Endothelial cell (in vitro differentiated cells): ENCODE data around the gene DDX41. TPM values are rescaled to one million over a fixed set of nuclear protein-coding genes. Genes with fewer than 3 reads are reported as not detected.

Experiments
- DNase-seq: peaks from one replicate; pipeline ENCODE4 v3.0.0; 2021; ENCODE audit warnings: low spot score
- H3K27ac Mint-ChIP-seq: one replicate; pipeline ENCODE4 v1.8.0; 2021; ENCODE audit warnings: mixed read lengths, inconsistent platforms; ENCODE audit not compliant: unreplicated experiment
- H3K27me3 Mint-ChIP-seq: one replicate; pipeline ENCODE4 v1.8.0; 2021; ENCODE audit warnings: mild to moderate bottlenecking, moderate library complexity, mixed read lengths, inconsistent platforms; ENCODE audit not compliant: unreplicated experiment
- H3K36me3 Mint-ChIP-seq: one replicate; pipeline ENCODE4 v1.8.0; 2021; ENCODE audit warnings: mild to moderate bottlenecking, low read depth, mixed read lengths, inconsistent platforms; ENCODE audit not compliant: unreplicated experiment
- H3K4me1 Mint-ChIP-seq: one replicate; pipeline ENCODE4 v1.8.0; 2021; ENCODE audit warnings: mild to moderate bottlenecking, mixed read lengths, inconsistent platforms; ENCODE audit not compliant: unreplicated experiment
- H3K4me3 Mint-ChIP-seq: one replicate; pipeline ENCODE4 v1.8.0; 2021; ENCODE audit warnings: mild to moderate bottlenecking, mixed read lengths, inconsistent platforms; ENCODE audit not compliant: unreplicated experiment
- H3K9me3 Mint-ChIP-seq: one replicate; pipeline ENCODE4 v1.8.0; 2021; ENCODE audit warnings: mixed read lengths, inconsistent platforms; ENCODE audit not compliant: unreplicated experiment
- CTCF ChIP-seq: fragments of 200-600 bp; sonication (generic); IDR thresholded peaks from one replicate; pipeline ENCODE4 v1.5.0; 2021; ENCODE audit warnings: antibody characterized with exemption; ENCODE audit not compliant: unreplicated experiment
- total RNA-seq: library from RNA; stranded (reverse); fragmentation: NEBNext Ultra II Directional; extraction: Animal tissue kit (Norgen Biotek cat#: 25700); gene quantifications from one replicate; pipeline ENCODE4 v1.2.1, GENCODE V29; 2021; ENCODE audit not compliant: unreplicated experiment

Gene DDX41
- total RNA-seq, 1 donor from 2014 or later: 125 TPM

GRCh38 chr5:177499842-177500241 lies 16.9 kb downstream of the DDX41 start:
- no peak for TF ChIP-seq CTCF
- H3K36me3 Mint-ChIP-seq: peaks cover 14% of the 10 kb centered on the region
- peak overlapping the region; percentile 27 for H3K4me3 Mint-ChIP-seq
- peaks cover 29% of the 10 kb centered on the region for H3K4me1 Mint-ChIP-seq
- no peaks in the 10 kb centered on the region for H3K9me3 Mint-ChIP-seq
- DNase-seq: no peak
- H3K27ac Mint-ChIP-seq: no peak overlapping the region
- H3K27me3 Mint-ChIP-seq: peaks cover 10% of the 10 kb centered on the region

GRCh38 chr5:177498013-177498787 lies 18.6 kb downstream of the DDX41 start:
- peak overlapping the region; percentile 89 for H3K4me3 Mint-ChIP-seq
- no peak for TF ChIP-seq CTCF
- no peaks in the 10 kb centered on the region for H3K9me3 Mint-ChIP-seq
- H3K27me3 Mint-ChIP-seq: peaks cover 10% of the 10 kb centered on the region
- H3K36me3 Mint-ChIP-seq: peaks cover 14% of the 10 kb centered on the region
- peak; percentile 68 for DNase-seq
- peak overlapping the region; percentile 87 for H3K27ac Mint-ChIP-seq
- peaks cover 36% of the 10 kb centered on the region for H3K4me1 Mint-ChIP-seq

GRCh38 chr5:177497292-177498012 lies 19.3 kb downstream of the DDX41 start, which contains the start of gene PDLIM7:
Gene PDLIM7 (minus strand): TSS chr5:177497604. CDS start chr5:177496512, 1,092 bp downstream.
- Mint-ChIP-seq H3K27me3 (peaks cover 11% of the 10 kb centered on the region), H3K4me3 (peak within 1 kb of the TSS; percentile 89), H3K9me3 (no peaks in the 10 kb centered on the region), H3K27ac (peak within 1 kb of the TSS; percentile 87), H3K36me3 (peaks cover 15% of the 10 kb centered on the region), H3K4me1 (peaks cover 39% of the 10 kb centered on the region)
- TF ChIP-seq CTCF: peak; percentile 33
- peak; percentile 98 for DNase-seq

GRCh38 chr5:177496727-177497291 lies 20.0 kb downstream of the DDX41 start:
- Mint-ChIP-seq H3K27ac (no peak overlapping the region), H3K4me3 (peak overlapping the region; percentile 87), H3K36me3 (peaks cover 9% of the 10 kb centered on the region), H3K4me1 (peaks cover 37% of the 10 kb centered on the region), H3K27me3 (peaks cover 8% of the 10 kb centered on the region), H3K9me3 (no peaks in the 10 kb centered on the region)
- peak; percentile 77 for DNase-seq
- no peak for TF ChIP-seq CTCF
